Activated CD4-positive, alpha-beta memory T cell treated with anti-CD3 and anti-CD28 coated beads for 36 hours (primary cell): ENCODE results near the gene ANGPTL2. TPM values are rescaled to one million over a fixed set of nuclear protein-coding genes. Genes with fewer than 3 reads are reported as not detected.
A peak's percentile ranks its signal among the peaks of the same experiment; 100 is the strongest.

Experiments
- CTCF ChIA-PET: fragments of 350-600 bp; sonication (Branson Sonifier 250); formaldehyde crosslinking; loops from one replicate; lab custom pipeline; 2021; ENCODE audit warnings: antibody characterized with exemption, inconsistent platforms; lab: Charles Lee
- POLR2A ChIA-PET: fragments of 350-600 bp; sonication (Branson Sonifier 250); formaldehyde crosslinking; loops from one replicate; lab custom pipeline; 2021; ENCODE audit warnings: antibody characterized with exemption; lab: Charles Lee
- DNase-seq: peaks from one replicate; pipeline ENCODE4 v3.0.0-alpha.2; 2020
- H3K27ac Mint-ChIP-seq: one replicate; pipeline ENCODE4 v1.8.0; 2021; ENCODE audit warnings: mixed read lengths
- H3K27me3 Mint-ChIP-seq: one replicate; pipeline ENCODE4 v1.8.0; 2021; ENCODE audit warnings: mixed read lengths
- H3K36me3 Mint-ChIP-seq: one replicate; pipeline ENCODE4 v1.8.0; 2021; ENCODE audit warnings: mixed read lengths
- H3K4me1 Mint-ChIP-seq: one replicate; pipeline ENCODE4 v1.8.0; 2021; ENCODE audit warnings: low read depth, mixed read lengths
- H3K4me3 Mint-ChIP-seq: one replicate; pipeline ENCODE4 v1.8.0; 2021; ENCODE audit warnings: mild to moderate bottlenecking, mixed read lengths
- H3K9me3 Mint-ChIP-seq: one replicate; pipeline ENCODE4 v1.8.0; 2021; ENCODE audit warnings: mixed read lengths
- intact Hi-C: fragments of 100-400 bp; cut with micrococcal nuclease; formaldehyde crosslinking; loops from one replicate; pipeline ENCODE4 v1.15.1; 2023
- total RNA-seq, 2 experiments: library from RNA; stranded (reverse); gene quantifications; one replicate each; pipeline ENCODE4 v1.2.3, GENCODE V29; 2021

The ANGPTL2 gene
- total RNA-seq, 2 experiments from 2014 or later, result not detected

GRCh38 chr9:127053057-127053821 is 69.2 kb downstream of the ANGPTL2 start:
- DNase-seq, result no peak
- Mint-ChIP-seq H3K4me3 (no peak overlapping the region), H3K9me3 (no peaks in the 10 kb centered on the region), H3K27me3 (no peaks in the 10 kb centered on the region), H3K36me3 (no peaks in the 10 kb centered on the region), H3K4me1 (peaks cover 25% of the 10 kb centered on the region), H3K27ac (no peak overlapping the region)
- ChIA-PET CTCF (no interaction called here), POLR2A (no interaction called here)
- intact Hi-C loops, result no loop called here

GRCh38 chr9:127051881-127052595 is 70.4 kb downstream of the ANGPTL2 start:
- CTCF ChIA-PET, result no interaction called here
- no peak for DNase-seq
- intact Hi-C loops, result no loop called here
- Mint-ChIP-seq H3K9me3 (no peaks in the 10 kb centered on the region), H3K4me1 (peaks cover 27% of the 10 kb centered on the region), H3K4me3 (no peak overlapping the region), H3K36me3 (no peaks in the 10 kb centered on the region), H3K27me3 (no peaks in the 10 kb centered on the region), H3K27ac (no peak overlapping the region)
- POLR2A ChIA-PET, result no interaction called here

GRCh38 chr9:127050591-127051001 is 71.8 kb downstream of the ANGPTL2 start:
- Mint-ChIP-seq H3K4me3 (no peak overlapping the region), H3K9me3 (no peaks in the 10 kb centered on the region), H3K27ac (no peak overlapping the region), H3K4me1 (peaks cover 27% of the 10 kb centered on the region), H3K36me3 (no peaks in the 10 kb centered on the region), H3K27me3 (no peaks in the 10 kb centered on the region)
- no peak for DNase-seq
- ChIA-PET POLR2A (no interaction called here), CTCF (interaction anchor here (0.7 kb wide), 1 partner anchor 114 kb away, joined by 3 read pairs; no protein-coding TSS in a partner anchor)
- intact Hi-C loops, result no loop called here

- intact Hi-C loops, result no loop called here
- CTCF ChIA-PET, result interaction anchor here (0.7 kb wide), 1 partner anchor 113 kb away, joined by 3 read pairs; no protein-coding TSS in a partner anchor
- H3K9me3 Mint-ChIP-seq, result no peaks in the 10 kb centered on the region
- H3K4me1 Mint-ChIP-seq, result peaks cover 27% of the 10 kb centered on the region
- H3K27ac Mint-ChIP-seq, result no peak overlapping the region
- DNase-seq, result no peak
- H3K27me3 Mint-ChIP-seq, result no peaks in the 10 kb centered on the region
- POLR2A ChIA-PET, result no interaction called here
- H3K4me3 Mint-ChIP-seq, result no peak overlapping the region
- H3K36me3 Mint-ChIP-seq, result no peaks in the 10 kb centered on the region
Measured at GRCh38 chr9:127050152-127050551, 72.3 kb downstream of the ANGPTL2 start.

GRCh38 chr9:127049581-127049980 is 72.9 kb downstream of the ANGPTL2 start:
- ChIA-PET CTCF (interaction anchor here (0.5 to 1.6 kb wide), 6 partner anchors 12 to 120 kb away, joined by 3 to 5 read pairs (median 3); no protein-coding TSS in a partner anchor), POLR2A (no interaction called here)
- Mint-ChIP-seq H3K27ac (no peak overlapping the region), H3K4me3 (no peak overlapping the region), H3K27me3 (no peaks in the 10 kb centered on the region), H3K9me3 (no peaks in the 10 kb centered on the region), H3K4me1 (peaks cover 27% of the 10 kb centered on the region), H3K36me3 (no peaks in the 10 kb centered on the region)
- no peak for DNase-seq
- intact Hi-C loops, result loop anchor here (1.0 kb wide), 3 partner anchors 44 to 105 kb away; no protein-coding TSS in a partner anchor

- Mint-ChIP-seq H3K27me3 (no peaks in the 10 kb centered on the region), H3K9me3 (no peaks in the 10 kb centered on the region), H3K36me3 (no peaks in the 10 kb centered on the region), H3K4me3 (no peak overlapping the region), H3K4me1 (peaks cover 27% of the 10 kb centered on the region), H3K27ac (peak overlapping the region; percentile 8)
- intact Hi-C loops, result loop anchor here (1.0 kb wide), 3 partner anchors 44 to 105 kb away; no protein-coding TSS in a partner anchor
- peak; percentile 66 for DNase-seq
- ChIA-PET POLR2A (no interaction called here), CTCF (interaction anchor here (0.5 to 1.6 kb wide), 7 partner anchors 11 to 120 kb away, joined by 3 to 5 read pairs (median 3); no protein-coding TSS in a partner anchor)
Measured at GRCh38 chr9:127049044-127049443, 73.4 kb downstream of the ANGPTL2 start.

- no peaks in the 10 kb centered on the region for H3K27me3 Mint-ChIP-seq
- intact Hi-C loops, result no loop called here
- no peak overlapping the region for H3K27ac Mint-ChIP-seq
- ChIA-PET POLR2A (no interaction called here), CTCF (interaction anchor here (1.4 to 1.6 kb wide), 2 partner anchors 43 to 62 kb away, joined by 4 to 5 read pairs; no protein-coding TSS in a partner anchor)
- H3K4me3 Mint-ChIP-seq, result no peak overlapping the region
- no peak for DNase-seq
- H3K9me3 Mint-ChIP-seq, result no peaks in the 10 kb centered on the region
- no peaks in the 10 kb centered on the region for H3K36me3 Mint-ChIP-seq
- peaks cover 27% of the 10 kb centered on the region for H3K4me1 Mint-ChIP-seq
Measured at GRCh38 chr9:127047971-127048370, 74.5 kb downstream of the ANGPTL2 start.

GRCh38 chr9:127045148-127045547 is 77.3 kb downstream of the ANGPTL2 start:
- no peak overlapping the region for H3K27ac Mint-ChIP-seq
- POLR2A ChIA-PET, result no interaction called here

GRCh38 chr9:127039492-127039891 is 82.9 kb downstream of the ANGPTL2 start:
- DNase-seq, result no peak
- ChIA-PET CTCF (no interaction called here), POLR2A (no interaction called here)
- Mint-ChIP-seq H3K27me3 (no peaks in the 10 kb centered on the region), H3K36me3 (no peaks in the 10 kb centered on the region), H3K27ac (no peak overlapping the region), H3K9me3 (no peaks in the 10 kb centered on the region), H3K4me3 (no peak overlapping the region), H3K4me1 (no peaks in the 10 kb centered on the region)
- intact Hi-C loops, result no loop called here

More at GRCh38 chr9:127045148-127045547, 77.3 kb downstream of the ANGPTL2 start:
- CTCF ChIA-PET, result no interaction called here
- H3K27me3 Mint-ChIP-seq, result no peaks in the 10 kb centered on the region
- no peaks in the 10 kb centered on the region for H3K36me3 Mint-ChIP-seq
- H3K4me3 Mint-ChIP-seq, result no peak overlapping the region
- DNase-seq, result no peak
- H3K9me3 Mint-ChIP-seq, result no peaks in the 10 kb centered on the region
- intact Hi-C loops, result no loop called here
- H3K4me1 Mint-ChIP-seq, result peaks cover 23% of the 10 kb centered on the region

- intact Hi-C loops, result no loop called here
- Mint-ChIP-seq H3K4me3 (no peak overlapping the region), H3K36me3 (no peaks in the 10 kb centered on the region), H3K9me3 (no peaks in the 10 kb centered on the region), H3K27me3 (no peaks in the 10 kb centered on the region), H3K27ac (no peak overlapping the region), H3K4me1 (no peaks in the 10 kb centered on the region)
- ChIA-PET CTCF (no interaction called here), POLR2A (no interaction called here)
- DNase-seq, result no peak
Measured at GRCh38 chr9:127038531-127038930, 83.9 kb downstream of the ANGPTL2 start.
